COR-L47 (cell line): ENCODE measurements around the gene PLEKHA4.
"Not testable (repeated sequence)": the region's sequence is repeated elsewhere in the genome, so short reads cannot be mapped to it uniquely, and the experiment has no call there.

Experiments used
- DNase-seq: peaks from one replicate; lab custom pipeline; 2025; lab: John Stamatoyannopoulos, UW

Gene PLEKHA4

DNA sequence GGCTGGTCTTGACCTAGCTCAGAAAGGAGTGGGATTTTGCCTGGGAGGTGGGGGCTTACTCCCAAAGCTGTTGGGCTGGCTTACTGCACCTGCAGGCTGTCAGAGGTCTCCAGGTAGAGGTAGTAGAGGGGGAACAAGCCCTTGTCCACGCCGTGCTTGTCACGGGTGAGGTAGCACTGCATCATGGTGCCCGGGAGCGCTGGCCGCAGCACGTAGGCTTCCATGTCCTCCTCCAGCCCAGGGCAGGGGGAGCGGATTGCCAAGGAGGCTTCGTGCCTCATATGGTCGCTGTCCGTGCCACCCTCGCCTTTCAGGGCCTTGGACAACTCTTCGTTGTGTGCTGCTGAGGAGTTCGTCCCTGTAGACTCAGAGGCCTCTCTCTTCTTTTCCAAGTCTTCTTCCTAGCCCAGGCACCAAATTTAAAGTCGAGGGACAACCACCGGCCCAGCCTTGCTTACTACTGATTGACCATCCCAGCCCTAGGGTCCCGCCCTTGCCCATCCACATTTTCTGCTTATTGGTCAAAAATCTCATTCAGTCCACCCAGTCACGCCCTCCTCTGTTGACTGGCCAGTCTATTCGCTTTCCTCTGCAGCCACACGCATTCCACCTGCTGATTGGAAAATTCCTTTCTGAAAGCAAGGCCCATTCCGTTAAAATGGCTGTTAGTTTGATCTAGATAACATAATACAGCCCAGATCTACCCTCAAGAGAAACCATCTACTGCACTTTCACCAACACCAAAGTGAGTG, 19.6 kb upstream of the PLEKHA4 start:
- DNase-seq, result no peak

DNA sequence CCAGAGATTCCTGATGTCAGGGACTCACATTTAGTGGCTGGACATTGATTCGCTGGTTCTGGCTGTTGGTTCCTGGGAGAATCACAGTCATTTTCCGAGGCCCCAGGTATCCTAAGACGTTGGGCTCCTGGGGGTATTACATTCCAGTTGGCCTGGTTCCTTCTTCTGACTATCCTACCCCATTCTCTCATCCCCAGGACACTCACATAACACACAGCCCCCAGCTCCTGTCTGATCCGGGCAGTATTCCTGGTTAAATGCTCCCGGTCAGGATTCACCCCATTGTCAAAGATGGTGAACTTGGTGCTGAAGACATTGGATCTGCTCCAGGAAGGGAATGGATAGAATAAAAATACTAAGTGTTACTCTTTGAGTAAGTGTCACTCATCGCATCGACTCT, 15.3 kb upstream of the PLEKHA4 start:
- no peak for DNase-seq

DNA sequence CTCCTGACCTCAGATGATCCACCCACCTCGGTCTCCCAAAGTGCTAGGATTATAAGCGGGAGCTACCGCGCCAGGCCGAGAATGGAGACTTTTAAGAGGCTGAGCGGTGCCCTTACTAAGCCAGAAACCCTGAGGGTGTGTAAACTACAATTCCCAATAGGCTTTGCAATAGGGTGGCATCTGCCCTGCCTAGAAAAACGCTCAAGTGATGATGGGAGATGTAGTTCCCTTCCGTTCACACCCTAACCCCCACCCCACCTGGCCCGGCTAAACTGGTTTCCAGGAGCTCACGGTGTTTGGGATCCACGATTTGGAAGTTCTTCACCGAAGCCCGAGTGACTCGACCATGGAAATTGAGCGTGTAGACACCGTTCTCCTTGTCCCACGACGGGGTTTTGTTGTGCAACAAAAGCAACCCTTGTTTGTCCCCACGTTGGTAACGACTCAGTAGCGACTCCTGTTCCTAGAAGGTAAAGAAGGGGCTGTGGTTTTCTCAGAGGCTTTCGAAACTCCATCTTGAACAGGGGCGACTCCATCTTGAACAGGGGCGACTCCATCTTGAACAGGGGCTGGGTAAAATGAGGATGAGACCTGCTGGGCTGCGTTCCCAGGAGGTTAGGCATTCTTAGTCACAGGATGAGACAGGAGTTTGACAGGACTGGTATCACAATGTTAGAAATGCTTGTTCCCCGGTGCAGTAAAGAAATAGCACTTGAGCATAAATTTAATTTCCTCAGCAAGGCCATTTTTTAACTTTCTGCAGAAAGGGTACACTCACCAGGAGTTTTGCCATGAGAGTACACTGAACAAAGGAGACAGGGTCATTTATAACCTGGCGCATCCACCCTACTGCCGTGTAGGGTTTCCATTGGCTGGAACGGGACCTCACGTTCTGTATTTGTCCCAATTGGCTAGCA, 13.6 kb upstream of the PLEKHA4 start:
- DNase-seq, result no peak

DNA sequence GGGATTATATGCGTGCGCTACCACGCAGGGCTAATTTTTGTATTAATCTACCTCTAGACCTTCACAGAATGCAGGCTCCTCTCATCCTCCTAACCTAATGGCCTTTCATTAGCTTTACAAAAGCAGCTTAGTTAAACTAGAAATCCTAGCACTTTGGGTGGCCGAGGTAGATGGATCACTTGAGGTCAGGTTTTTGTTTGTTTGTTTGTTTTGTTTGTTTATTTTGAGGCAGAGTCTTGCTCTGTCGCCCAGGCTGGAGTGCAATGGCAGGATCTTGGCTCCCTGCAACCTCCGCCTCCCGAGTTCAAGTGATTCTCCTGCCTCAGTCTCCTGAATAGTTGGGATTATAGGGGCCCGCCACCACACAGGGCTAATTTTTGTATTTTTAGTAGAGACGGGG, 11.3 kb upstream of the PLEKHA4 start:
- DNase-seq, result not testable (repeated sequence)

DNA sequence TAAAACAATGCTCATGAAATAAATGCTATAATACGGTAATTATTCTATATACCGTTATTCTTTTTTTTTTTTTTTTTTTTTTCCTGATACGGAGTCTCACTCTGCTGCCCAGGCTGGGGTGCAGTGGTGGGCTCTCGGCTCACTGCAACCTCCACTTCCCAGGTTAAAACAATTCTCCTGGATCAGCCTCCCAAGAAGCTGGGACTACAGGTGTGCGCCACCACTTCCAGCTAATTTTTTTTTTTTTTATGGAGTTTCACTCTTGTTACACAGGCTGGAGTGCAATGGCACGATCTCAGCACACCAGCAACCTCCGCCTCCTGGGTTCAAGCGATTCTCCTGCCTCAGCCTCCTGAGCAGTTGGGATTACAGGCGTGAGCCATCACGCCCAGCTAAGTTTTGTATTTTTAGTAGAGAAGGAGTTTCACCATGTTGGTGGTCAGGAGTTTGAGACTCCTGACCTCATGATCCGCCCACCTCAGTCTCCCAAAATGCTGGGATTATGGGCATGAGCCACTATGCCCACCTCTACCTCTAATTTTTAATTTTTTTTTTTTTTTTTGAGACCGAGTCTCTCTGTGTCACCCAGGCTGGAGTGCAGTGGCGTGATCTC, 10.7 kb upstream of the PLEKHA4 start:
- DNase-seq, result no peak

DNA sequence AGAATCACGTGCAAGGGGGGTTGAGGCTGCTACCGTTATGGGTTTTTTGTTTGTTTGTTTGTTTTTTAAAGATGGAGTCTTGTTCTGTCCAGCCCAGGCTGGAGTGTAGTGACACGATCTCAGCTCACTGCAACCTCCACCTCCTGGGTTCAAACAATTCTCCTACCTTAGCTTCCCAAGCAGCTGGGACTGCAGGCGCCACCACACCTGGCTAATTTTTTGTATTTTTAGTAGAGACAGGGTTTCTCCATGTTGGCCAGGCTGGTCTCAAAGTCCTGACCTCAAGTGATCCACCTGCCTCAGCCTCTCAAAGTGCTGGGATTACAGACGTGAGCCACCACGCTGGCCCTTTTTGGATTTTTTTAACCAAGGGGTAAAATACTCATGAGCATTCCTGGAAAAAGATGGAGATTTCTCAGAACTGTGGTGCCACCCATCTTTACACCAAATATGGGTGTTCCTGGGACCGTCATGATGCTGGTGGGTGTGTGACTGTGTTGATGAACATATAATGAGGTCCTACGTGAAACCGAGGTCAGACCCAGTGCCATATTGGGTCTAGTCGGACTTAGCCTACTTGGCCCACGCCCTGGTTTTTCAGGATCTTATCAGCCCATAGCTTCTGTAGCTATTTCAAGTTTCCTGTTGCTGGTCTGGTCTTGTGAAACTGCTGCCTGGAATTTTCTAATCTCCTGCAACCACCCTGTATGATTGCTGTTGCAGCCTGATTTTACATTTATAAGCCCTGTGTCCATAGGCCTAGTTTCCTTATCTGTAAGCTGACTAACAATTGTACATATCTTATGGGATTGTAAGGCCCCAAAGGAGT, 10.0 kb upstream of the PLEKHA4 start:
- no peak for DNase-seq

DNA sequence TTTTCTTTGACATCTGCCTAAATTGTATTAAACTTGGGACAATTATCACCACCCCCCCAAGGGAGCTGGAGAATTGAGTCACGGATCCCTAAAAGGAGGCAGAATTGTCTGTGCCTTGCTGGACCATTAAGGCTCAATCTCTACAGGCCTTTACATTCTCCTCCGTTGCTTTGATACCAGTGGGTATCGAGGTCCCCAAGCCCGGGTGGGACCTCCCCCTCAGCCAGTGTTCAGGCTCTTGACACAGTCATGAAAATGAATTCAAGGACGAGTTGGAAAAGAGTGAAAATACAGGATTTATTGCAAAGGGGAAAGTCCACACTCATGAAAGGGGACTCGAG, 9.4 kb upstream of the PLEKHA4 start:
- no peak for DNase-seq

DNA sequence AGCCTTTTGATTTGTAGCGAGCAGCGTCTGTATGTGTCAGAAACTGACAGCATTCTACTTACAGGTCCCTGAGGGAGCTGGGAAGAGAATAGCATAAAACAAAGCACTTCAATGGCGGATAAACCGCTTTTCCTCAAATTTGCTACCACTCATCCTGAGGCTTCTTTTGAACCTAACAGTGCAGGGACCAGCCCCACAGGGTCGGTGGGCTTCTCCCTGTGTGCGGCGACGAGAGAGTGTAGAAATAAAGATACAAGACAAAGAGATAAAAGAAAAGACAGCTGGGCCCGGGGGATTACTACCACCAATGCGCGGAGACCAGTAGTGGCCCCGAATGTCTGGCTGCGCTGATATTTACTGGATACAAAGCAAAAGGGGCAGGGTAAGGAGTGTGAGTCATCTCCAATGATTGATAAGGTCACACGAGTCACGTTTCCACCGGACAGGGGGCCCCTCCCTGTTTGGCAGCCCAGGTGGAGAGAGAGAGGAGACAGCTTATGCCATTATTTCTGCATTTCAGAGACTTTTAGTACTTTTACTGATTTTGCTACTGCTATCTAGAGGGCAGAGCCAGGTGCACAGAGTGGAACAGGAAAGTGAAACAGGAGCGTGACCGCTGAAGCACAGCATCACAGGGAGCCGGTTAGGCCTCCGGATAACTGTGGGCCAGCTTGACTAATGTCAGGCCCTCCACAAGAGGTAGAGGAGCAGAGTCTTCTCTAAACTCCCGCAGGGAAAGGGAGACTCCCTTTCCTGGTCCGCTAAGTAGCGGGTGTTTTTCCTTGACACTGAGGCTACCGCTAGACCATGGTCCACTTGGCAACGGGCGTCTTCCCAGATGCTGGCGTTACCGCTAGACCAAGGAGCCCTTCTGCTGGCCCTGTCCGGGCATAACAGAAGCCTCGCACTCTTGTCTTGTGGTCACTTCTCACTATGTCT, 7.9 kb upstream of the PLEKHA4 start:
- not testable (repeated sequence) for DNase-seq

DNA sequence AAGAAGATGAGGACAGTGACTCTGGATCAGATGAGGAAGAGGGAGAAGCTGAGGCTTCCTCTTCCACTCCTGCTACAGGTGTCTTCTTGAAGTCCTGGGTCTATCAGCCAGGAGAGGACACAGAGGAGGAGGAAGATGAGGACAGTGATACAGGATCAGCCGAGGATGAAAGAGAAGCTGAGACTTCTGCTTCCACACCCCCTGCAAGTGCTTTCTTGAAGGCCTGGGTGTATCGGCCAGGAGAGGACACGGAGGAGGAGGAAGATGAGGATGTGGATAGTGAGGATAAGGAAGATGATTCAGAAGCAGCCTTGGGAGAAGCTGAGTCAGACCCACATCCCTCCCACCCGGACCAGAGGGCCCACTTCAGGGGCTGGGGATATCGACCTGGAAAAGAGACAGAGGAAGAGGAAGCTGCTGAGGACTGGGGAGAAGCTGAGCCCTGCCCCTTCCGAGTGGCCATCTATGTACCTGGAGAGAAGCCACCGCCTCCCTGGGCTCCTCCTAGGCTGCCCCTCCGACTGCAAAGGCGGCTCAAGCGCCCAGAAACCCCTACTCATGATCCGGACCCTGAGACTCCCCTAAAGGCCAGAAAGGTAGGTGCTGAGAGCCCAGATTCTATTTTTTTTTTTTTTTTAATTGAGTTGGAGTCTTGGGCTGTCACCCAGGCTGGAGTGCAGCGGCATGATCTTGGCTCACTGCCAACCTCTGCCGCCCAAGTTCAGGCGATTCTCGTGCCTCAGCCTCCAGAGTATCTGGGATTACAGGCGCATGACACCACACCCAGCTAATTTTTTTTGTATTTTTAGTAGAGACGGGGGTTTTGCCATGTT, 6.1 kb upstream of the PLEKHA4 start:
- DNase-seq, result peak; percentile 72

DNA sequence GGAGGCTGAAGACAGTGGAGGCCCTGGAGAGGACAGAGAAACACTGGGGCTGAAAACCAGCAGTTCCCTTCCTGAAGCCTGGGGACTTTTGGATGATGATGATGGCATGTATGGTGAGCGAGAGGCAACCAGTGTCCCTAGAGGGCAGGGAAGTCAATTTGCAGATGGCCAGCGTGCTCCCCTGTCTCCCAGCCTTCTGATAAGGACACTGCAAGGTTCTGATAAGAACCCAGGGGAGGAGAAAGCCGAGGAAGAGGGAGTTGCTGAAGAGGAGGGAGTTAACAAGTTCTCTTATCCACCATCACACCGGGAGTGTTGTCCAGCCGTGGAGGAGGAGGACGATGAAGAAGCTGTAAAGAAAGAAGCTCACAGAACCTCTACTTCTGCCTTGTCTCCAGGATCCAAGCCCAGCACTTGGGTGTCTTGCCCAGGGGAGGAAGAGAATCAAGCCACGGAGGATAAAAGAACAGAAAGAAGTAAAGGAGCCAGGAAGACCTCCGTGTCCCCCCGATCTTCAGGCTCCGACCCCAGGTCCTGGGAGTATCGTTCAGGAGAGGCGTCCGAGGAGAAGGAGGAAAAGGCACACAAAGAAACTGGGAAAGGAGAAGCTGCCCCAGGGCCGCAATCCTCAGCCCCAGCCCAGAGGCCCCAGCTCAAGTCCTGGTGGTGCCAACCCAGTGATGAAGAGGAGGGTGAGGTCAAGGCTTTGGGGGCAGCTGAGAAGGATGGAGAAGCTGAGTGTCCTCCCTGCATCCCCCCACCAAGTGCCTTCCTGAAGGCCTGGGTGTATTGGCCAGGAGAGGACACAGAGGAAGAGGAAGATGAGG, 5.3 kb upstream of the PLEKHA4 start:
- no peak for DNase-seq

DNA sequence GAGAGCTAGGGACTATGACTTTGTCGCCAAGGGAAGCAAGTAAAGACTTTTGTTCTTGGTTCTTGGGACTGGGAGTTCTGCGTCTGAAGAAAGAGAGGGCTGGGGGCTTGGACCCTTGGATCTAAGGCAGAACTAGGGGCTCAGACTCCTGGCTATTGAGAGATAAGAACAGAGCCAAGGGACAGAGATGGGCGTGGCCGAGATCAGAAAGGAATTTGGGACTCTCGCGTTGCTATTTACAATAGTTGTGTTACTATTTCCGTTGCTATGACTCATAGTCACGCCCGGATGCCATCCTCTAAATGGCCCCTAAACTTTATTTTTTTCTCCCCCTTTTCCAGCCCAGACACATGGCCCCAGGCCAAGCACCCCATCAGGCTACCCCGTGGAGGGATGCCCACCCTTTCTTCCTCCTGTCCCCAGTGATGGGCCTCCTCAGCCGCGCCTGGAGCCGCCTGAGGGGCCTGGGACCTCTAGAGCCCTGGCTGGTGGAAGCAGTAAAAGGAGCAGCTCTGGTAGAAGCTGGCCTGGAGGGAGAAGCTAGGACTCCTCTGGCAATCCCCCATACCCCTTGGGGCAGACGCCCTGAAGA, 4.6 kb upstream of the PLEKHA4 start:
- peak; percentile 71 for DNase-seq

DNA sequence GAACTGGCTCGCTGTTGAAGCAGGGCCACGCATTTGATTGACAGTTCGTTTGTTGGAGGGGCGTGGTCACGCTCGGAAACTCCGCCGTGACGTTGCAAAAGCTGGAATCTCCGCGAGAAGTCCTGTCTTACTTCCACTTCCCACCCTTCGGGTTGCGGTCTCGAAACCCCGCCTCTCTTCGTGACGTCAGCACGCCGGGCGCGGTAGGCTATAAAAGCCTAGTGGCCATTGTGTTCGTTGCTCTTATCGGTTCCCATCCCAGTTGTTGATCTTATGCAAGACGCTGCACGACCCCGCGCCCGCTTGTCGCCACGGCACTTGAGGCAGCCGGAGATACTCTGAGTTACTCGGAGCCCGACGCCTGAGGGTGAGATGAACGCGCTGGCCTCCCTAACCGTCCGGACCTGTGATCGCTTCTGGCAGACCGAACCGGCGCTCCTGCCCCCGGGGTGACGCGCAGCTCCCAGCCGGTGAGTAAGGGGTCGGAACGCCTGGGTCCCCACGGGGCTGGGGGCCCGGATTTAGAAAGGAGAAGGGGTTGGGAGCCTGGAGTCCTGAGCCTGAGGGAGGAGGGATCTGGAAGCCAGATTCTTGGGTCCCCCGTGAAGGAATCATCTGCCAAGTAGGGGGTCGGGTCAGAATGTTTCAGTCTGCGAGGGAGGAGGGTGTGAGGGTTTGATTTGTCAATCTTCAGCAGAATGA, 3.9 kb upstream of the PLEKHA4 start, which contains the start of gene PPP1R15A:
Gene PPP1R15A (plus strand): TSS at position 240 of the 702 bp plus-strand sequence. CDS start 813 bp downstream, outside the sequence.
- DNase-seq, result peak; percentile 96

DNA sequence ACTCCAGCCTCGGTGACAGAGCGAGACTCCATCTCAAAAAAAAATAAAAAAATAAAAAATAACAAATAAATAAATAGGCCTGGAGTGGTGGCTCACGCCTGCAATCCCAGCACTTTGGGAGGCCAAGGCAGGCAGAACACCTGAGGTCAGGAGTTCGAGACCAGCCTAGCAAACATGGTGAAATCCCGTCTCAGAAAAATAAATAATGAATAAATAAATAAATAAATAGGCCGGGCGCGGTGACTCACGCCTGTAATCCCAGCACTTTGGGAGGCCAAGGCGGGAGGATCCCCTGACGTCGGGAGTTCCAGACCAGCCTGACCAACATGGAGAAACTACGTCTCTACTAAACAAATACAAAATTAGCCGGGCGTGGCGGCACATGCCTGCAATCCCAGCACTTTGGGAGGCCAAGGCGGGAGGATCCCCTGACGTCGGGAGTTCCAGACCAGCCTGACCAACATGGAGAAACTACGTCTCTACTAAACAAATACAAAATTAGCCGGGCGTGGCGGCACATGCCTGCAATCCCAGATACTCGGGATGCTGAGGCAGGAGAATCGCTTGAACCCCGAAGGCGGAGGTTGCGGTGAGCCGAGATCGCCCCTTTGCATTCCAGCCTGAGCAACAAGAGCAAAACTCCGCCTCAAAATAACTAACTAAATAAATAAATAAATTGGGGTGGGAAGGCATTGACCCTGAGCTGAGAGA, 3.2 kb upstream of the PLEKHA4 start:
- not testable (repeated sequence) for DNase-seq

DNA sequence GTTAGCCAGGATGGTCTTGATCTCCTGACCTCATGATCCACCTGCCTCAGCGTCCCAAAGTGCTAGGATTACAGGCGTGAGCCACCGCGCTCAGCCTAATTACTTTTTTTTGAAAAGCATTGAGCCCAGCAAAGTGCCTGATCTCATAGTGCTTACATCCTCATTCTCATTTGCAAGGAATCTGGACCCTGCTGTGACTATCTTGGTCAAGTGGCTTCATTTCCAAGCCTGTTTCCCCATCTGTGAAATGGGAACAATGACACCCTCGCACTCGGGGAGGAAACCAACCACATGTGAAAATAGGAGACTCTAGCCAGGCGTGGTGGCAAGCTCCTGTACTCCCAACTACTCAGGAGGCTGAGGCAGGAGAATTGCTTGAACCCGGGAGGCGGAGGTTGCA, 1.6 kb upstream of the PLEKHA4 start:
- no peak for DNase-seq

DNA sequence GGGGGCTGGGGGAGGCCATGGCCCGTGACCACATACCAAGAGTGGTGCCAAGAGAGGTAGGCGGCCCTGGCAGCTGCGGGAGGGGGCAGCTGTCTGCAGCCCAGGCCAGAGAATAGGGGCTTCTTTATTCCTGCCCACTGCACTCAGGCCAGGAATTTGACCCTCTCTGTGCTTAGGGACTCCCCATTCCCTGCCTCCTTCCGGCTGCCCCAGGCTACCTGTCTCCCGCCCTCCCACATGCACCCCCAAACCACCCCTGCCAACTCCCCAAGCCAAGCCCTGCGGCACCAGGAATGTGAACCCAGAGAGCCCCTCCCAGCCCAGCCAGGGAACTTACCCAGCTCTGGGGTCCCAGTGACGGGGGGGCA, 687 bp downstream of the PLEKHA4 start:
- no peak for DNase-seq

DNA sequence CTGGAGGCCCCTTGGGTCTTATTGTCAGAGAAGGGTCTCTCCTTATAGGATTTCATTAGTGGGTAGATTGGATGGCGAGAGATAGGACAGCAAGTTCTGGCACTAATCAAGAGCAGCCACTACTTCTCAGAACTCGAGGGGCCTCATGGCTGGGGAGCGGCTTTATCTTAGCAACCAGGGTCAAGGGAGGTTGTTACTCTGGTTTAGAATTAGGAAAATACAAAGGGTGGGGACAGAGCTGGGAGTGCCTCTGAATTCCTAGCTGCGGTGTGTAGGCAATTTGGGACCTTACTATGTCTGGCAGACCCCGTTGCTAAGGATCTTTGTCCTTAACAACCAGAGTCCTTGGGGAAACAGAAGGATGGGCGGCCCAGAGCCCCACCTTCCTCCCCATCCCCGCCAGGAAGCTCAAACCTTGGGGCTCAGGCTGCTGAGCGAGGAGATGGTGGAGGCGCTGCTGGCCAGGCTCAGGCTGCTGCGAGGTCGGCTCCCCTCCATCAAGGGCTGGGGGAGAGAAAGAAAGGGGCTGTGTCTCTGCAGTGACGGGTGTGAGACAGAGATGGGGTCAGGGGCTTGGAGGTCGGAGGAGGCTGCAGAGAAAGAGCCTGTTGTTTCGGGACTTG, 1.2 kb downstream of the PLEKHA4 start:
- no peak for DNase-seq

DNA sequence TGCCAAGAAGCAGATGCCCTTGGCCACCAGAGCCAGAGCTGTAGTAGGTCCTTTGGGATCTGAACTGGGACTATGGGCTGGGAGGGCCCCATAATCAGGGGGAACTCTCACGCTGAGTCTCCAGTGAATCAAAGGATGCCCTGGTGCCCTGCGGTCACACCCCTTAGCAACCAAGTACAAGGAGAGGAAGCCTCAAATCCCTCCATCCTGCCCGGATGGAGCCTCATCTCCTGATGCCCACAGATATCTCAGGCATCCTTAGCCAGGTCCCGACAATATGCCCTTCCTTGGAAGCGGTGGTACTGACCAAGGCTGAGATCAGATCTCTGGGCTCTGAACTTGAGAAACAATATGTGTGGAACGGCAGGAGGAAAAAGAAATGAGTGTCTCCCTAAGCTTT, 1.7 kb downstream of the PLEKHA4 start:
- no peak for DNase-seq
